ENCODE measurements around the gene SLC17A2.

- TF ChIP-seq CTCF (IDR thresholded peaks at IDR 0.05) (no peak), EP300 (IDR thresholded peaks at IDR 0.05) (no peak)
These were observed 5.5 kb upstream of the SLC17A2 start for GRCh38 chr6:25935953-25936352.

All from ovary (tissue), 3 donors.